Heart right ventricle (tissue), 16 donors: ENCODE measurements around the gene MACROD2. TPM values are rescaled to one million over a fixed set of nuclear protein-coding genes. Genes with fewer than 3 reads are reported as not detected.

Experiments used
- ATAC-seq, 8 donors: fragments of 200-7000 bp; cut with Tn5 transposase; one replicate each; pipeline ENCODE4 v1.9.1; 2020; ENCODE audit warnings: mild to moderate bottlenecking in 8 of 8, moderate library complexity in 8 of 8, moderate number of reproducible peaks in 1 of 8
- DNase-seq, 2 donors: peaks; one replicate each; pipeline ENCODE4 v3.0.0-alpha.2; 2020
- H3K27ac ChIP-seq, 10 donors: fragments of 200-600 bp; sonication (generic) in 2 of 10; one replicate each; pipeline versions ENCODE4 v1.5.0 to v1.8.0; 2020 to 2022; ENCODE audit warnings: mild to moderate bottlenecking in 3 of 10
- H3K27me3 ChIP-seq, 7 donors: fragments of 200-600 bp; one replicate each; pipeline ENCODE4 v1.8.0; 2021 to 2022; ENCODE audit warnings: mild to moderate bottlenecking in 2 of 7
- H3K36me3 ChIP-seq, 9 donors: fragments of 200-600 bp; sonication (generic) in 1 of 9; one replicate each; pipeline versions ENCODE4 v1.5.0 to v1.8.0; 2020 to 2022; ENCODE audit warnings: mild to moderate bottlenecking in 2 of 9
- H3K4me1 ChIP-seq, 9 donors: fragments of 200-600 bp; sonication (generic) in 1 of 9; one replicate each; pipeline versions ENCODE4 v1.5.0 to v1.8.0; 2020 to 2022; ENCODE audit warnings: mild to moderate bottlenecking in 4 of 9
- H3K4me3 ChIP-seq, 10 donors: fragments of 200-600 bp; sonication (generic) in 2 of 10; one replicate each; pipeline versions ENCODE4 v1.5.0 to v1.8.0; 2020 to 2022; ENCODE audit warnings: mild to moderate bottlenecking in 7 of 10, moderate library complexity in 2 of 10
- H3K9me3 ChIP-seq, 11 donors: fragments of 200-600 bp in 10 of 11; sonication (generic) in 2 of 11; one replicate each; pipeline versions ENCODE4 v1.5.0 to v1.8.0; 2013 to 2022; ENCODE audit warnings: mild to moderate bottlenecking in 2 of 11, control low read depth in 1 of 11, moderate library complexity in 1 of 11
- WGBS, 2 donors: extraction: QIAGEN DNeasy Blood & Tissue Kit; methylation state at CpG; one replicate each; pipeline ENCODE4 v1.1.7; 2013; ENCODE audit warnings: inconsistent platforms in 1 of 2; 5-methylcytosine and 5-hydroxymethylcytosine counted together
- intact Hi-C, 10 donors: fragments of 100-400 bp; cut with DNase I; formaldehyde crosslinking; loops; one replicate each; pipeline versions ENCODE4 v1.11.1 to v1.14.2; 2022
- polyA plus RNA-seq, 2 donors: library from polyadenylated mRNA; stranded (reverse); fragments of 200-250 nt; gene quantifications; one replicate each; pipeline ENCODE4 v1.2.3, GENCODE V29; 2013
- total RNA-seq, 10 donors: library from RNA; stranded (reverse); fragmentation: NEBNext Ultra II Directional in 3 of 10; extraction: Animal tissue kit (Norgen Biotek cat#: 25700) in 3 of 10; gene quantifications; one replicate each; pipeline versions ENCODE4 v1.2.1 to v1.2.4, GENCODE V29; 2021 to 2023
- TF ChIP-seq, protein P1 (sequence below), 9 donors: fragments of 200-600 bp; sonication (generic) in 2 of 9; IDR thresholded peaks; one replicate each; pipeline versions ENCODE4 v1.5.0 to v1.8.0; 2021 to 2022; ENCODE audit warnings: antibody characterized with exemption in 9 of 9, mild to moderate bottlenecking in 5 of 9, moderate library complexity in 1 of 9
- donor health status: Arrhythmogenic right ventricular cardiomyopathy.
- donor health status: ischemic (EF 13 %, LVEDD 7.1; RV severe dilation, severe dysfunction).
- donor health status: healthy with polysubstance abuse.
- donor health status: DM: no; HTN: yes; CAD: no.
- donor health status: DM: no; HTN: no; CAD: no.
- donor health status: ischemic (EF 25% LVEDD 6.9; RV normal size, moderate dysfunction).
- donor health status: ischemic (EF 25% LVEDD 5.7; RV mildly dilated, moderate dysfunction).
- donor health status: healthy.
- donor health status: DM: yes; HTN: yes; CAD: no.
- donor health status: Ischemic cardiomyopathy.
- donor health status: ischemic (EF 35%, LVEDD 5.7; RV mildly dilated, moderate dysfunction).
- donor health status: nonischemic (EF 11% LVEDD 7.7; RV severe dilation, severe dysfunction).
- donor health status: DM: yes; HTN: yes; CAD: no.
- donor health status: PGD.
- donor health status: ischemic (EF 29% LVEDD 5.4; RV normal size, mild dysfunction).
- donor health status: nonischemic (EF 23%, LVEDD 6.1; RV moderate dilation, normal function).

The MACROD2 gene
- total and polyA plus RNA-seq, 12 donors: 0.28 to 6.4 (median 4.1) TPM

- DNase-seq: no peak
- H3K4me3 ChIP-seq: no peak overlapping the region
- TF ChIP-seq, protein P1, sequence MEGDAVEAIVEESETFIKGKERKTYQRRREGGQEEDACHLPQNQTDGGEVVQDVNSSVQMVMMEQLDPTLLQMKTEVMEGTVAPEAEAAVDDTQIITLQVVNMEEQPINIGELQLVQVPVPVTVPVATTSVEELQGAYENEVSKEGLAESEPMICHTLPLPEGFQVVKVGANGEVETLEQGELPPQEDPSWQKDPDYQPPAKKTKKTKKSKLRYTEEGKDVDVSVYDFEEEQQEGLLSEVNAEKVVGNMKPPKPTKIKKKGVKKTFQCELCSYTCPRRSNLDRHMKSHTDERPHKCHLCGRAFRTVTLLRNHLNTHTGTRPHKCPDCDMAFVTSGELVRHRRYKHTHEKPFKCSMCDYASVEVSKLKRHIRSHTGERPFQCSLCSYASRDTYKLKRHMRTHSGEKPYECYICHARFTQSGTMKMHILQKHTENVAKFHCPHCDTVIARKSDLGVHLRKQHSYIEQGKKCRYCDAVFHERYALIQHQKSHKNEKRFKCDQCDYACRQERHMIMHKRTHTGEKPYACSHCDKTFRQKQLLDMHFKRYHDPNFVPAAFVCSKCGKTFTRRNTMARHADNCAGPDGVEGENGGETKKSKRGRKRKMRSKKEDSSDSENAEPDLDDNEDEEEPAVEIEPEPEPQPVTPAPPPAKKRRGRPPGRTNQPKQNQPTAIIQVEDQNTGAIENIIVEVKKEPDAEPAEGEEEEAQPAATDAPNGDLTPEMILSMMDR (IDR thresholded peaks at IDR 0.05): no peak
- peaks cover 0 to 4% (median 0%) of the 10 kb centered on the region in 7 donors for H3K27me3 ChIP-seq
- H3K4me1 ChIP-seq: no peaks in the 10 kb centered on the region
- H3K9me3 ChIP-seq: no peaks in the 10 kb centered on the region
- no peak overlapping the region for H3K27ac ChIP-seq
- no peaks in the 10 kb centered on the region for H3K36me3 ChIP-seq
- intact Hi-C loops: no loop called here
- no peak for ATAC-seq
These were observed 2023.6 kb downstream of the MACROD2 start for GRCh38 chr20:16018881-16019280.

DNA sequence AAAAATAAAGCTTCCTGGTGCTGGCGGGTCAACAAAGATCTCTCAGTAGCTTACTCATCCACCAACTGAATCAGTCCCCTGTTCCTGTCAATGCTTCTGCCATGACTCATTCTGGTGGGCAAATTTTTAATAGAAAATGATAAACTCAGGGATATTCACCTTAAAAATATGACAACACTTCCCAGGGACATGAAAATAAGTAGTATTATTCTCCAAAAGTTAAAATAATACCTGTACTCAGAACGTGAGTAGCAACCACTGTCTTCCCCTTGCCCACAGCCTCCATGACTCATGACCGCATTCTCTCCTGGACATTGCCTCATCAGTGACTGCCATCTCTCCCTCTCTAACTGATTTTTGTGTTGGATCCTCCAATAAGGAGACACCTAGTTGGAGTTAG lies 2025.7 kb downstream of the MACROD2 start:
- intact Hi-C loops: no loop called here
- ATAC-seq: no peak
- no peak overlapping the region for H3K4me3 ChIP-seq
- H3K4me1 ChIP-seq: no peaks in the 10 kb centered on the region
- H3K27me3 ChIP-seq: peaks cover 0 to 4% (median 0%) of the 10 kb centered on the region in 7 donors
- no peaks in the 10 kb centered on the region for H3K36me3 ChIP-seq
- WGBS, 2 donors: 58 to 60% methylated on average over 3 of the region's 3 CpGs
- TF ChIP-seq, protein P1 (IDR thresholded peaks at IDR 0.05): no peak
- no peak for DNase-seq
- H3K9me3 ChIP-seq: no peaks in the 10 kb centered on the region
- H3K27ac ChIP-seq: no peak overlapping the region

GRCh38 chr20:16025084-16025483 lies 2029.8 kb downstream of the MACROD2 start:
- 68 to 69% methylated on average over 1 of the region's 1 CpG for WGBS, 2 donors
- TF ChIP-seq, protein P1 (IDR thresholded peaks at IDR 0.05): no peak
- no peak for ATAC-seq

GRCh38 chr20:16027686-16028085 lies 2032.4 kb downstream of the MACROD2 start:
- Histone ChIP-seq H3K27ac (no peak overlapping the region), H3K27me3 (peaks cover 0 to 6% (median 2%) of the 10 kb centered on the region in 7 donors), H3K4me3 (no peak overlapping the region), H3K36me3 (no peaks in the 10 kb centered on the region), H3K4me1 (no peaks in the 10 kb centered on the region), H3K9me3 (no peaks in the 10 kb centered on the region)
- no peak for DNase-seq
- TF ChIP-seq, protein P1 (IDR thresholded peaks at IDR 0.05): no peak
- ATAC-seq: no peak
- intact Hi-C loops: no loop called here

More at GRCh38 chr20:16025084-16025483, 2029.8 kb downstream of the MACROD2 start:
- H3K4me3 ChIP-seq: no peak overlapping the region
- peaks cover 0 to 7% (median 4%) of the 10 kb centered on the region in 7 donors for H3K27me3 ChIP-seq
- no peaks in the 10 kb centered on the region for H3K4me1 ChIP-seq
- no peaks in the 10 kb centered on the region for H3K36me3 ChIP-seq
- DNase-seq: no peak
- no peaks in the 10 kb centered on the region for H3K9me3 ChIP-seq
- intact Hi-C loops: no loop called here
- no peak overlapping the region for H3K27ac ChIP-seq
